ENCODE data around the gene PRKCSH. TPM values are rescaled to one million over a fixed set of nuclear protein-coding genes. Genes with fewer than 3 reads are reported as not detected.
"Not testable (repeated sequence)": the region's sequence is repeated elsewhere in the genome, so short reads cannot be mapped to it uniquely, and the experiment has no call there.

Gene PRKCSH
- total and polyA plus RNA-seq, 2 donors from 2014 or later = 182 to 278 TPM

DNA sequence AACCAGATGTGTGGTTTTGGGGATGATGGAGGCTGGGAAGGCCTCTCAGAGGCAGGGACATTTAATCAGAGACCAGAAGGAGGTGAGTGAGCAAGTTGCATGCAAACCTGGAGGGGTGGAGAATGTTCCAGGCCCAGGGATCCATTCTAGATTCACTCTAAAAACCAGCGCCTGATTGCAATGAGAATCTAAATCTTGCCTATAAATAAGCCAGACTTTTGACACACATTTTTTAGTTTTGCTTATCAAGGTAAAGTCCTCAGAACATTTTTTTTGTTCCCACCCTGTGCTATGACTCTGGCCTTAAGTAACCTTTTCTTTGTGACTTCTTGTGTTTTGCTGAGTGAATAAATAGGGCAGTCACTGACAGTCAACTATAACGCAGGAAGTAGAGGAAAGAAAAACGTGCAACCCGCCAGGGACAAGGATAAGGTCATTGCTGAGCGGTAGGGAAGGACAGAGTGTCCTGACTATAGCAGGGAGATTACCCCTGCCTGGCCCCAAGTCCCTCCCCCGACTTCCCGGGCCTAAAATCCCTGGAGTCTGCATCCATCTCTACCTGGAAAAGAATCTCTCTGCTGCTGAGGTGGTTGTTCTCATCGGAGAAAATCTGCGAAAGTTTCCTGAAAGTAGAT lies 30.7 kb upstream of the PRKCSH start:
- Histone ChIP-seq H3K36me3 (ENCODE audit: control insufficient read depth in 2 of 3, insufficient read depth in 3 of 3, low read length in 3 of 3) (peaks cover 0 to 12% (median 4%) of the 10 kb centered on the region in 3 donors), H3K4me3 (ENCODE audit: low read length in 3 of 3) (no peak overlapping the region), H3K4me1 (ENCODE audit: control insufficient read depth in 2 of 3, insufficient read depth in 2 of 3, low read depth in 1 of 3, low read length in 3 of 3) (no peaks in the 10 kb centered on the region), H3K27ac (ENCODE audit: low read depth in 2 of 2, low read length in 2 of 2) (no peak overlapping the region), H3K27me3 (ENCODE audit: control insufficient read depth, insufficient read depth, low read length) (no peaks in the 10 kb centered on the region), H3K9ac (ENCODE audit: low read length in 3 of 3) (no peak overlapping the region), H3K9me3 (ENCODE audit: control insufficient read depth in 2 of 3, insufficient read depth in 1 of 3, low read length in 3 of 3) (no peaks in the 10 kb centered on the region)
- FAIRE-seq (no peak), DNase-seq (no peak)
- intact Hi-C loops (cut with DNase I) = no loop called here
- TF ChIP-seq, protein P1, sequence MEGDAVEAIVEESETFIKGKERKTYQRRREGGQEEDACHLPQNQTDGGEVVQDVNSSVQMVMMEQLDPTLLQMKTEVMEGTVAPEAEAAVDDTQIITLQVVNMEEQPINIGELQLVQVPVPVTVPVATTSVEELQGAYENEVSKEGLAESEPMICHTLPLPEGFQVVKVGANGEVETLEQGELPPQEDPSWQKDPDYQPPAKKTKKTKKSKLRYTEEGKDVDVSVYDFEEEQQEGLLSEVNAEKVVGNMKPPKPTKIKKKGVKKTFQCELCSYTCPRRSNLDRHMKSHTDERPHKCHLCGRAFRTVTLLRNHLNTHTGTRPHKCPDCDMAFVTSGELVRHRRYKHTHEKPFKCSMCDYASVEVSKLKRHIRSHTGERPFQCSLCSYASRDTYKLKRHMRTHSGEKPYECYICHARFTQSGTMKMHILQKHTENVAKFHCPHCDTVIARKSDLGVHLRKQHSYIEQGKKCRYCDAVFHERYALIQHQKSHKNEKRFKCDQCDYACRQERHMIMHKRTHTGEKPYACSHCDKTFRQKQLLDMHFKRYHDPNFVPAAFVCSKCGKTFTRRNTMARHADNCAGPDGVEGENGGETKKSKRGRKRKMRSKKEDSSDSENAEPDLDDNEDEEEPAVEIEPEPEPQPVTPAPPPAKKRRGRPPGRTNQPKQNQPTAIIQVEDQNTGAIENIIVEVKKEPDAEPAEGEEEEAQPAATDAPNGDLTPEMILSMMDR (IDR thresholded peaks at IDR 0.05; ENCODE audit: borderline replicate concordance, extremely low read depth, insufficient read depth) = no peak

DNA sequence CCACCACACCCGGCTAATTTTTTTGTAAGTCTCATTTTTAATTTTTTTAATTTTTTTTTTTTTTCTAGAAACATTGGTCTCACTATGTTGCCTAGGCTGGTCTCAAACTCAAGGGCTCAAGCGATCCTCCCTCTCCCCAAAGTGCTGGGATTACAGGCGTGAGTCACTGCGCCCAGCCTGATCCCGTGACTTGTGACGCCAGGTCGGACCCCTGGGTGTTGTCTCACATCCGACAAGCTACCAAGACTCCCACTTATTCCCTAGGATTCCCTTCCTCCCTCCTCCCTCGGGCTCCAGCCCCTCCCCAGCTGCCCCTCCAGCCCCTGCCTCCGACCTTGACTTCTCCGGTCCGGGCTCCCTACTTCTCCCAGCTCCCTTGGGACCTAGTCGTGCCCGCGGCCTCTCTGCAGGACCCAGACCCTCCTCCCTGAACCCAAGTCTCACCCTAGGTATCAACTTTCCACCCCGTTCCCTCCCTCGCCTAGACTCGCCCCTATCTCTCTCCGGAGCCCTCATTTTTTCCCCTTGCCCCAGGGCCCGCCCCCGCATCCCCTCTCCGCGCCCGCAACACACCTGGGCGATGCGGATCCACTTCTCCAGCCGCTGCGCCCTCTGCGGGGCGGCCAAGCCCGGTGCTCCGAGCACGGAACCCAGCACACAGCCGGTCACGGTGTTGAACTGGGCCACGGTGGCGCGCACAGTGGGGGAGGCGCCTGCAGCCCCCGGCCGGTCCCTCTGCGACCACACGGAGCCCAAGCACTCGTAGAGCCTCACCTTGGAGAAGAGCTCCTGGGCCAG lies 29.4 kb upstream of the PRKCSH start:
- no peak overlapping the region for H3K9ac ChIP-seq (ENCODE audit: low read length in 3 of 3)
- no peaks in the 10 kb centered on the region for H3K27me3 ChIP-seq (ENCODE audit: control insufficient read depth, insufficient read depth, low read length)
- peak in 3 of 5 donors; percentile 58 to 72 (median 59) for DNase-seq
- no peak for FAIRE-seq
- intact Hi-C loops (cut with DNase I) = no loop called here
- H3K36me3 ChIP-seq (ENCODE audit: control insufficient read depth in 2 of 3, insufficient read depth in 3 of 3, low read length in 3 of 3) = peaks cover 0 to 9% (median 4%) of the 10 kb centered on the region in 3 donors
- H3K4me1 ChIP-seq (ENCODE audit: control insufficient read depth in 2 of 3, insufficient read depth in 2 of 3, low read depth in 1 of 3, low read length in 3 of 3) = no peaks in the 10 kb centered on the region
- H3K9me3 ChIP-seq (ENCODE audit: control insufficient read depth in 2 of 3, insufficient read depth in 1 of 3, low read length in 3 of 3) = no peaks in the 10 kb centered on the region
- H3K4me3 ChIP-seq (ENCODE audit: low read length in 3 of 3) = no peak overlapping the region
- H3K27ac ChIP-seq (ENCODE audit: low read depth in 2 of 2, low read length in 2 of 2) = no peak overlapping the region
- TF ChIP-seq, protein P1 (IDR thresholded peaks at IDR 0.05; ENCODE audit: borderline replicate concordance, extremely low read depth, insufficient read depth) = no peak

DNA sequence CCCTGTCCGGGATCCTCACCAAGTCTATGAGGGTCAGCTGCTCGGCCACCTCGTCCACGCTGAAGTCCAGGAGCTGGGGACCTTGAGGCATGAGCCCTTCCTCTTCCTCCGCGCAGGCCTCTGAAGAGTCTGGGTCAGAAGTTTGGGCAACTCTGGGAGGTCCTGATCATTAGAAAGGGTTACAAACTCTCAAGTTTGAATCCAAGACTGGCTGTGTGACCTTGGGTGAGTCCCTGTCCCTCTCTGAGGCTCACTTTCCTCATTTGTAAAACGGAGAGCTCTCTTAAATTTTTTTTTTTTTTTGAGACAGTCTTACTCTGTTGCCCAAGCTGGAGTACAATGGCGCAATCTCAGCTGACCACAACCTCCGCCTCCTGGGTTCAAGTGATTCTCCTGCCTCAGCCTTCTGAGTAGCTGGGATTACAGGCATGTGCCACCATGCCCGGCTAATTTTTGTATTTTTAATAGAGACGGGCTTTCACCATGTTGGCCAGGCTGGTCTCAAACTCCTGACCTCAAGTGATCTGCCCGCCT lies 28.7 kb upstream of the PRKCSH start:
- H3K9me3 ChIP-seq (ENCODE audit: control insufficient read depth in 2 of 3, insufficient read depth in 1 of 3, low read length in 3 of 3); H3K4me3 ChIP-seq (ENCODE audit: low read length in 3 of 3); H3K9ac ChIP-seq (ENCODE audit: low read length in 3 of 3); intact Hi-C loops (cut with DNase I); H3K27me3 ChIP-seq (ENCODE audit: control insufficient read depth, insufficient read depth, low read length); FAIRE-seq; H3K4me1 ChIP-seq (ENCODE audit: control insufficient read depth in 2 of 3, insufficient read depth in 2 of 3, low read depth in 1 of 3, low read length in 3 of 3); H3K27ac ChIP-seq (ENCODE audit: low read depth in 2 of 2, low read length in 2 of 2); H3K36me3 ChIP-seq (ENCODE audit: control insufficient read depth in 2 of 3, insufficient read depth in 3 of 3, low read length in 3 of 3): not testable (repeated sequence)
- peak in 1 of 5 donors; percentile 22 for DNase-seq

DNA sequence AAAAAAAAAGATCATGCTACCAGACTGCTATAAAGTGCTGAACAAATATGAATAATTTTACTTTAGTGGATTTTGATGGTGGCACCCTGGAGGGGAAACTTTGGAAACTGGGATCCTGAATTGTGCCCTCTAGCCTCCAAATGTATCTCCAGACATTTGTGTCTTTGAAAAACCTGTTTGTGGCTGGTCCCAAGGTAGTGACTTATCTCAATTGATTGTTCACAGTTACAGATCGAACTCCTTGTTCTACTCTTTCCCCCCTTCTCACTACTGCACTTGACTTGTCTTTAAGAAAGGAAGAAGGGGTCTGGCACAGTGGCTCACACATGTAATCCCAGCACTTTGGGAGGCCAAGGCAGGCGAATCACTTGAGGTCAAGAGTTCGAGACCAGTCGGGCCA lies 26.8 kb upstream of the PRKCSH start:
- Histone ChIP-seq H3K27me3 (ENCODE audit: control insufficient read depth, insufficient read depth, low read length) (no peaks in the 10 kb centered on the region), H3K4me1 (ENCODE audit: control insufficient read depth in 2 of 3, insufficient read depth in 2 of 3, low read depth in 1 of 3, low read length in 3 of 3) (no peaks in the 10 kb centered on the region), H3K36me3 (ENCODE audit: control insufficient read depth in 2 of 3, insufficient read depth in 3 of 3, low read length in 3 of 3) (peaks cover 0 to 4% (median 3%) of the 10 kb centered on the region in 3 donors), H3K9ac (ENCODE audit: low read length in 3 of 3) (no peak overlapping the region), H3K27ac (ENCODE audit: low read depth in 2 of 2, low read length in 2 of 2) (no peak overlapping the region), H3K4me3 (ENCODE audit: low read length in 3 of 3) (no peak overlapping the region), H3K9me3 (ENCODE audit: control insufficient read depth in 2 of 3, insufficient read depth in 1 of 3, low read length in 3 of 3) (no peaks in the 10 kb centered on the region)
- peak in 1 of 5 donors; percentile 8 for DNase-seq
- intact Hi-C loops (cut with DNase I) = no loop called here
- TF ChIP-seq, protein P1 (IDR thresholded peaks at IDR 0.05; ENCODE audit: borderline replicate concordance, extremely low read depth, insufficient read depth) = no peak
- FAIRE-seq = no peak

Data from kidney (tissue), 14 donors.